SJCRH30 (cell line): ENCODE results near the gene MFSD12. TPM values are rescaled to one million over a fixed set of nuclear protein-coding genes. Genes with fewer than 3 reads are reported as not detected.
"Not testable (repeated sequence)": the region's sequence is repeated elsewhere in the genome, so short reads cannot be mapped to it uniquely, and the experiment has no call there.

Source experiments
- DNase-seq, 2 experiments: peaks; one replicate each; pipeline ENCODE4 v3.0.0-alpha.2; 2015 to 2020
- H3K27ac ChIP-seq: fragments of 250-450 bp; sonication (Bioruptor Pico); 2 replicates; pipeline ENCODE4 v1.5.1; 2020; ENCODE audit warnings: mild to moderate bottlenecking, moderate library complexity
- H3K27me3 ChIP-seq: fragments of 250-450 bp; sonication (Bioruptor Pico); 2 replicates; pipeline ENCODE4 v1.5.1; 2020; ENCODE audit warnings: mild to moderate bottlenecking, moderate library complexity
- H3K36me3 ChIP-seq: fragments of 250-450 bp; sonication (Bioruptor Pico); 2 replicates; pipeline ENCODE4 v1.5.1; 2020; ENCODE audit warnings: mild to moderate bottlenecking, moderate library complexity
- H3K4me1 ChIP-seq: fragments of 250-450 bp; sonication (Bioruptor Pico); 2 replicates; pipeline ENCODE4 v1.5.1; 2020; ENCODE audit warnings: mild to moderate bottlenecking, moderate library complexity
- H3K4me3 ChIP-seq: fragments of 250-450 bp; sonication (Bioruptor Pico); 2 replicates; pipeline ENCODE4 v1.5.1; 2020; ENCODE audit warnings: mild to moderate bottlenecking, moderate library complexity
- H3K9me3 ChIP-seq: fragments of 250-450 bp; sonication (Bioruptor Pico); replicated peaks from 2 replicates; pipeline ENCODE4 v1.5.1; 2020; ENCODE audit warnings: mild to moderate bottlenecking, moderate library complexity
- total RNA-seq: library from RNA; depleted of rRNA; stranded (reverse); fragments of >200 nt; shearing (Covaris generic); gene quantifications from 2 replicates; pipeline ENCODE4 v1.2.3, GENCODE V29; 2014

Gene MFSD12
- total RNA-seq, 1 experiment from 2014 or later = 57.1 TPM

GRCh38 chr19:3508771-3509535 lies 48.4 kb downstream of the MFSD12 start:
- DNase-seq = no peak

GRCh38 chr19:3508121-3508661 lies 49.2 kb downstream of the MFSD12 start:
- not testable (repeated sequence) for H3K4me1 ChIP-seq, H3K27ac ChIP-seq, DNase-seq, H3K27me3 ChIP-seq, H3K4me3 ChIP-seq, H3K9me3 ChIP-seq, H3K36me3 ChIP-seq

More at GRCh38 chr19:3508771-3509535, 48.4 kb downstream of the MFSD12 start:
- Histone ChIP-seq H3K4me1 (no peaks in the 10 kb centered on the region), H3K27me3 (no peaks in the 10 kb centered on the region), H3K4me3 (no peak overlapping the region), H3K9me3 (no peaks in the 10 kb centered on the region), H3K36me3 (peaks cover 5% of the 10 kb centered on the region), H3K27ac (no peak overlapping the region)

DNA sequence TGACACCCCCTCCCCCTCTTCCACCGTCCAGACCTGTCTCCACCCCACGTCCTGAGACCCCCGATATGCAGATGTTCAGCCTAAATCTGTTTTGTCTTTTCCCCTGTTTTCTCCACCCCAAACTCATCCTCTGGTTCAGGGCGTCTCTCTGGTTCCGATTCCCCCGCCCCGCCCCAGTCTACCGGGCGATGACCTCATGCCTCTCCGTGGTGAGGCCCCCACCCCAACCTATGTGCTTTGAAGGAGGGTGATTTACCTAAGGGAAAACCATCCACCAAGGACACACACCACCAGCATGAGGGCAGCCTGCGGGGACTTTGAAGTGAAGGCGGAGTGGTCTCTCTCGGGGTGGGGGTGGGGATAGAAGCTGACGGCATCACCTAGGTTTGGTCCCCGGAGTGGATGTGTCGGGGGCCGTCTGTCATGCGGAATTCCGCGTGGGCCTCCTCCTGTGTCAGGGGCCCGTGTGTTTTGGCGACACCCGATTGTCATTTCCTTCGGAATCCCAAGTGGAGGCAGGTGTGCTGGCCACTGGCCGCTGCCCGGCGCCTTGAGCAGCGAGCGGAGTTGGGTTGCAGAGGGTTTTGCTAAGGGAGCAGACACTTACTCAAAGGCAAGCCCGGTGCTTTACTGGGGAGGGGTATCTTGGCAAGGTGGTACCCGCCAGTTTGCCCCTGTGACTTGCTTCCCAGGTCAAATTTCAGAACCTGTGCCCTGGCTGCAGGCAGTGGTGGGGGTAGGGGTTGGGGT lies 49.8 kb downstream of the MFSD12 start:
- H3K4me3 ChIP-seq = peak overlapping the region; percentile 84
- DNase-seq = no peak
- no peaks in the 10 kb centered on the region; the same call in 1 of the 2 replicates for H3K4me1 ChIP-seq
- H3K9me3 ChIP-seq = no peaks in the 10 kb centered on the region
- no peaks in the 10 kb centered on the region for H3K27me3 ChIP-seq
- peaks cover 5% of the 10 kb centered on the region for H3K36me3 ChIP-seq
- no peak overlapping the region for H3K27ac ChIP-seq

DNA sequence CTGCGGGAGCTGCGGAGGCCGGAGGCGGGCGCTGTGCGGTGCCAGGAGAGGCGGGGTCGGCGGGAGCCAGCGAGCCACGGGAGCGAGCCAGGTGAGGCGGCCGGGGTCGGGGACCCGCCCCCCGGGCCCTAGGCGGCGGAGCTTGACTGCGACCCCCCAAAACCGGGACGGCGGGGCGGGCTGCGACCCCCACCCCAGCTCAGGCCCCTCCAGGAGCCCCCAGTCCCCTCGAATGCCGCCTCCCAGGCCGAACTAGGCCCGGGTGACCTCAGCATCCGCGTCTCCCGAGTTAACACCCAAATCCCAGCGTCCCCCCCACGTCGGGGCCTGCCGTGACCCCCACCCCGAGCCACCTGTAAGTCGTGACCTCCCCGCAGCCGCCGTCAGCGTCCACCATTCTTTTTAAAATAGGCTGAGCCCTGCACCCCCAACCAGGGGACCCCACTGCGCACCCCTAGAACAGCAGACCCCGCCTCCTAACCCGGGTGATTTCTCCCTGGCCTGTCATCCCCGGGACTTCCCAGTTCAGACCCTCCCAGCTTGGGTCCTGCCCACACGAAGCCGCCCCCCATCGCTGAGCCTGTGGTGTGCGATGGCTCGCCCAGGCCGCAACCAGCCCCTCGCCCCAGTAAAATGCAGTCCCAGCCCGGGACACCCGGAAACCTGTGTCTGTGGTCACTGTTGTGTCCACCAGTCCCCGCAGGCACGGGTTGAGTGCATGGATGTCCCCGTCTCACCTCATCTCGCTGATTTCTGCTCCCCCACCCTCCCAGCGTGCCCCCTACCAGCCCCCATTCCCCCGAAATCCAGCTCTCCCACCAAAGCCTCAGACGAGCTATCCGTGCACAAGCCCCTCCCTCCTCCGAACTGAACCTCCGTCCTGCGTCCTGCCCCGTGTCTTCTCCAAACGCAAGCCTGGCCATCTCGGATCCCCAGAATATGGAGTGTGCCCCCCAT lies 50.7 kb downstream of the MFSD12 start:
- peak overlapping the region; percentile 34 for H3K27ac ChIP-seq
- peak; percentile 29 to 31 for DNase-seq
- H3K4me1 ChIP-seq = no peaks in the 10 kb centered on the region; the same call in 1 of the 2 replicates
- H3K4me3 ChIP-seq = peak overlapping the region; percentile 84
- no peaks in the 10 kb centered on the region for H3K27me3 ChIP-seq
- H3K36me3 ChIP-seq = peaks cover 5% of the 10 kb centered on the region
- H3K9me3 ChIP-seq = no peaks in the 10 kb centered on the region

DNA sequence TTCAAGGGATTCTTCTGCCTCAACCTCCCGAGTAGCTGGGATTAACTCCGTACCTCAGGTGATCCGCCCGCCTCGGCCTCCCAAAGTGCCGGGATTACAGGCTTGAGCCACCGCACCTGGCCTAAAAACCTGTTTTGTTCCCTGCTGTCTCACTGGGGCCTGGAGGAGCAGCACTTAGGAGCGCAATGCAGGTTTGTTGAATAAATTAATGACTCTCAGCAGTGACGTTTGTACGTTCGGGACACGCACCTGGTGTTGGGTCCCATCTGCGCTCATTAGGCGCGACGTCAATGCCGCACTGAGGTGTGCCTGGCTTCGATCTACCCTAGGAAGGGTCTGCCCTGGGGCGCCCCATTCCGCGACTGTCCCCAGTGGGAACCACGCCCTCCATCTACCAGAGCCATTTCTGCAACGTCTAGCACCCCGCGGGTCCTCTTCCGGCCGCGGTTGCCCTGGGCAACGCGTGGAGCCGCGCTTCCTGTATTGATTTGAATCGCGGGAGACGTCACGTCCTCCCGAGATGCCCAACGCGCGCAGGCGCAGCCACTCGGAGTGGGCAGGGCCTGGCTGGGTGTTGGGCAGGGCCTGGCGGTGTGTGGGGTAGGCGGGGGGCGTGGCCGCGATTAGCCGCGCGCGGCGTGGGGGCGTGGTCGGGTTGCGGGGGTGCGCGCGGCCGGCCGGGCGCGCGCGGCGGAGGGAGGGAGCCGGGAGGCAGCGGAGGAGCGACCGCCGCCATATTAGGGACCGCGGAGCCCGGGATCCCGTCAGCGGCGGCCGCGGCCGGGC lies 51.6 kb downstream of the MFSD12 start, which contains the start of gene FZR1:
Gene FZR1, plus strand, starts transcription at position 714 of the 786 bp plus-strand sequence. CDS start 16,679 bp downstream, outside the sequence.
- Histone ChIP-seq H3K4me1 (no peaks in the 10 kb centered on the region; the same call in 1 of the 2 replicates), H3K27me3 (no peaks in the 10 kb centered on the region), H3K4me3 (peak within 1 kb of the TSS; percentile 84), H3K9me3 (no peaks in the 10 kb centered on the region), H3K36me3 (peaks cover 5% of the 10 kb centered on the region), H3K27ac (peak within 1 kb of the TSS; percentile 69)
- DNase-seq = peak; percentile 98 to 99

- H3K9me3 ChIP-seq = no peaks in the 10 kb centered on the region
- H3K27me3 ChIP-seq = no peaks in the 10 kb centered on the region
- no peak overlapping the region for H3K27ac ChIP-seq
Observed at GRCh38 chr19:3504735-3505134, 52.7 kb downstream of the MFSD12 start.

GRCh38 chr19:3503036-3503572 lies 54.3 kb downstream of the MFSD12 start:
- Histone ChIP-seq H3K4me3 (no peak overlapping the region), H3K27me3 (no peaks in the 10 kb centered on the region), H3K27ac (no peak overlapping the region), H3K4me1 (no peaks in the 10 kb centered on the region; the same call in 1 of the 2 replicates), H3K36me3 (no peaks in the 10 kb centered on the region), H3K9me3 (no peaks in the 10 kb centered on the region)
- peak; percentile 44 to 45 for DNase-seq

More at GRCh38 chr19:3504735-3505134, 52.7 kb downstream of the MFSD12 start:
- DNase-seq = peak in 1 of 2 experiments; percentile 34
- no peak overlapping the region for H3K4me3 ChIP-seq
- no peaks in the 10 kb centered on the region; the same call in 1 of the 2 replicates for H3K4me1 ChIP-seq
- H3K36me3 ChIP-seq = no peaks in the 10 kb centered on the region

DNA sequence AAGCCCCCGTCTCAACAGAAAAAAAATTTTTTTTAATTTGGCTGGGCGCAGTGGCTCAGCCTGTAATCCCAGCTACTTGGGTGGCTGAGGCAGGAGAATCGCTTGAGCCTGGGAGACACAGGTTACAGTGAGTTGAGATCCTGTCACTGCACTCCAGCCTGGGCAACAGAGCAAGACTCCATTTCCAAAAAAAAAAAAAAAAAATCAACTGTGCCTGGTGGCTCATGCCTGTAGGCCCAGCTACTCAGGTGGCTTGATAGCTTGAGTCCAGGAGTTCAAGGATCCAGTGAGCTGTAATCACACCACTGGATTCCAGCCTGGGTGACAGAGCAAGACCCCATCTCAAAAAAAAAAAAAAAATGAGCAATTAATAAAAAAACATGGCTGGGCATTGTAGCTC lies 55.6 kb downstream of the MFSD12 start:
- Histone ChIP-seq H3K4me3 (no peak overlapping the region), H3K4me1 (no peaks in the 10 kb centered on the region; the same call in 1 of the 2 replicates)
- no peak for DNase-seq

DNA sequence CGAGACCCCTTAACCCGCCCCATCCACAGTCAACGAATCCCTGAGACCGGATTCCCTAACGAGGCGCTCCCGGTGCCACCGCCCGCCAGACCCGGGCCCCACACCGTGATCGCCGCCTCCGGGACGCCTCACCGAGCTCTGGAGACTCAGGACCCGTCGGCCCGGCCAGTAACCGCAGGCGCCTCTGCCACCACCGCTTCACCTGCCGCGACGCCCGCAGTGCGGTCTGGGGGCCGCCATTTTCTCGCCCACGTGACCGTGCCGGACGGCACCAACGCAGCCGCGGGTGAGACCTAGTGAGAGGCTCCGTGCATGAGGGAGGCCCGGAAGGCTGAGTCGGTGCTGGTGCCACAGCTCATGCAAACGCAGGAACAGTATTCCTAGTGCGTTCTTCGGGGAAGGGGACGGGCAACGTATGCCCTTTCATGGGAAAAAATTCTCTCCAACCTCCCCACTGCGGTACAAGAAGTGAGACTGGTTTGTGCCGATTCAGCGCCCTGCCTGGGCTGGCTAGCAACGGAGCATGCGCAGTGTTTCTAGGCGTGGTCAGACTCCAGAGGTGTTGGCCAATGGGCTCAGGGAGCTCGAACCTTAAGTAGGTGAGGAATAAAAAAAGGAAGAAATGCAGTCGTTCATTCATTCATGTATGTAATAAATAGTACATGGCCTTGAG lies 56.8 kb downstream of the MFSD12 start, which contains the start of gene DOHH:
Gene DOHH, minus strand, starts transcription at position 246 of the 673 bp plus-strand sequence. CDS start 3,860 bp downstream, outside the sequence.
- peak within 1 kb of the TSS; percentile 79 for H3K4me3 ChIP-seq
- H3K4me1 ChIP-seq = no peaks in the 10 kb centered on the region; the same call in 1 of the 2 replicates
- H3K9me3 ChIP-seq = no peaks in the 10 kb centered on the region
- 0 out of 2 replicates have a peak, but pooled peaks cover 5% of the 10 kb centered on the region for H3K36me3 ChIP-seq
- peak; percentile 95 to 98 for DNase-seq
- H3K27me3 ChIP-seq = no peaks in the 10 kb centered on the region
- H3K27ac ChIP-seq = peak within 1 kb of the TSS; percentile 97

More for the DNA sequence above, 55.6 kb downstream of the MFSD12 start:
- H3K27me3 ChIP-seq = no peaks in the 10 kb centered on the region
- H3K27ac ChIP-seq = no peak overlapping the region
- H3K9me3 ChIP-seq = no peaks in the 10 kb centered on the region
- H3K36me3 ChIP-seq = no peaks in the 10 kb centered on the region

- H3K9me3 ChIP-seq = no peaks in the 10 kb centered on the region
- no peaks in the 10 kb centered on the region; the same call in 1 of the 2 replicates for H3K4me1 ChIP-seq
- DNase-seq = no peak
- H3K27ac ChIP-seq = peak overlapping the region; percentile 97
- 0 out of 2 replicates have a peak, but pooled peaks cover 7% of the 10 kb centered on the region for H3K36me3 ChIP-seq
- H3K4me3 ChIP-seq = peak overlapping the region; percentile 79
- H3K27me3 ChIP-seq = no peaks in the 10 kb centered on the region
Observed at GRCh38 chr19:3499738-3500428, 57.5 kb downstream of the MFSD12 start.

- H3K9me3 ChIP-seq = no peaks in the 10 kb centered on the region
- no peak overlapping the region for H3K27ac ChIP-seq
- 0 out of 2 replicates have a peak, but pooled peaks cover 7% of the 10 kb centered on the region for H3K36me3 ChIP-seq
- no peaks in the 10 kb centered on the region for H3K27me3 ChIP-seq
- DNase-seq = no peak
- no peaks in the 10 kb centered on the region; the same call in 1 of the 2 replicates for H3K4me1 ChIP-seq
- no peak overlapping the region for H3K4me3 ChIP-seq
Observed at GRCh38 chr19:3497757-3498520, 59.4 kb downstream of the MFSD12 start.
